Gastrocnemius medialis (tissue), 4 donors: ENCODE data around the gene TRPM4.

Source experiments
- POLR2A ChIP-seq, 2 donors: fragments of 450-650 bp; IDR thresholded peaks; one replicate each; pipeline ENCODE4 v1.6.1; 2017; ENCODE audit warnings: antibody characterized with exemption in 2 of 2, mild to moderate bottlenecking in 2 of 2, moderate library complexity in 2 of 2
- TF ChIP-seq, protein P1 (sequence below), 5 experiments: fragments of 450-650 bp in 3 of 5; fragments of 200-600 bp in 2 of 5; sonication (generic) in 2 of 5; IDR thresholded peaks in 4 of 5; conservative IDR thresholded peaks in 1 of 5; 1 replicate in 4 of 5; 2 replicates in 1 of 5; pipeline ENCODE4 v1.5.1; 2016 to 2019; ENCODE audit warnings: antibody characterized with exemption in 5 of 5, mild to moderate bottlenecking in 3 of 5, moderate library complexity in 3 of 5

DNA sequence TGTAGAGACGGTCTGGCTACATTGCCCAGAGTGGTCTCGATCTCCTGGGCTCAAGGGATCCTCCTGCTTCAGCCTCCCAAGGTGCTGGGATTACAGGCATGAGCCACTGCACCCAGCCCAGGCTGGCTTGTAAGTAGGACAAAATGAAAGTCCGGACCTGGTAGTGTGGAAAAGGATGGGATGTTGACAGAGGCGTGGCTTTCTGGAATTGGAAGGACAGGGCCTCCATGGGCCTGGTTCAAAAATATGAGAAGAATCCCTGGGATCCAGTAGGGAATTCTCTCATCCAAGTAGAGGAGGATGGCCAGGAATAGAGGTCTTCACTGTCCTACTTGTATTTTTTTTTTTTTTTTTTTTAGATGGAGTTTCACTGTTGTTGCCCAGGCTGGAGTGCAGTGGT, 64.9 kb downstream of the TRPM4 start:
- no peak for TF ChIP-seq POLR2A (IDR thresholded peaks at IDR 0.05)
- TF ChIP-seq, protein P1, sequence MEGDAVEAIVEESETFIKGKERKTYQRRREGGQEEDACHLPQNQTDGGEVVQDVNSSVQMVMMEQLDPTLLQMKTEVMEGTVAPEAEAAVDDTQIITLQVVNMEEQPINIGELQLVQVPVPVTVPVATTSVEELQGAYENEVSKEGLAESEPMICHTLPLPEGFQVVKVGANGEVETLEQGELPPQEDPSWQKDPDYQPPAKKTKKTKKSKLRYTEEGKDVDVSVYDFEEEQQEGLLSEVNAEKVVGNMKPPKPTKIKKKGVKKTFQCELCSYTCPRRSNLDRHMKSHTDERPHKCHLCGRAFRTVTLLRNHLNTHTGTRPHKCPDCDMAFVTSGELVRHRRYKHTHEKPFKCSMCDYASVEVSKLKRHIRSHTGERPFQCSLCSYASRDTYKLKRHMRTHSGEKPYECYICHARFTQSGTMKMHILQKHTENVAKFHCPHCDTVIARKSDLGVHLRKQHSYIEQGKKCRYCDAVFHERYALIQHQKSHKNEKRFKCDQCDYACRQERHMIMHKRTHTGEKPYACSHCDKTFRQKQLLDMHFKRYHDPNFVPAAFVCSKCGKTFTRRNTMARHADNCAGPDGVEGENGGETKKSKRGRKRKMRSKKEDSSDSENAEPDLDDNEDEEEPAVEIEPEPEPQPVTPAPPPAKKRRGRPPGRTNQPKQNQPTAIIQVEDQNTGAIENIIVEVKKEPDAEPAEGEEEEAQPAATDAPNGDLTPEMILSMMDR (IDR thresholded peaks at IDR 0.05 in 4 of 5, conservative IDR thresholded peaks at IDR 0.05 in 1 of 5), result no peak
